AG10803 (cell line): ENCODE results near the gene INPP5A.

Experiments used
- DNase-seq: peaks from one replicate; pipeline ENCODE4 v3.0.0; 2010; ENCODE audit warnings: low read depth
- H3K4me3 ChIP-seq: 2 replicates; pipeline ENCODE4 v1.5.1; 2011; ENCODE audit warnings: mild to moderate bottlenecking, low read length, control low read depth
- TF ChIP-seq, protein P1 (sequence below): conservative IDR thresholded peaks from 2 replicates; pipeline ENCODE4 v1.5.1; 2011; ENCODE audit warnings: mild to moderate bottlenecking, low read length, control low read depth, inconsistent platforms

Gene INPP5A

DNA sequence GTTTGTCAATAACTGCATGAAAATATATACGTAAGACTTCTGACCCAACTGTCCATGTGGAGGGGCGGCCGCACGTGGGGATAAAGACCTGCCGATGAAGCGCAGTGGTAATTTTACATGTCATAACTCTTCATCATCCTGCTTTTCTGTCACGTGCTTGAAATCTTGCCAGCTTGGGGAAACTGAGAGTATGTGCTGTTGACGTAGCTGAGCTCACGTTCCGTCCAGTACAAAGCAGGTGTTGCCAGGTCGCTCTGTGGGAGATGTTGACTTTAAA is 105.1 kb downstream of the INPP5A start:
- TF ChIP-seq, protein P1, sequence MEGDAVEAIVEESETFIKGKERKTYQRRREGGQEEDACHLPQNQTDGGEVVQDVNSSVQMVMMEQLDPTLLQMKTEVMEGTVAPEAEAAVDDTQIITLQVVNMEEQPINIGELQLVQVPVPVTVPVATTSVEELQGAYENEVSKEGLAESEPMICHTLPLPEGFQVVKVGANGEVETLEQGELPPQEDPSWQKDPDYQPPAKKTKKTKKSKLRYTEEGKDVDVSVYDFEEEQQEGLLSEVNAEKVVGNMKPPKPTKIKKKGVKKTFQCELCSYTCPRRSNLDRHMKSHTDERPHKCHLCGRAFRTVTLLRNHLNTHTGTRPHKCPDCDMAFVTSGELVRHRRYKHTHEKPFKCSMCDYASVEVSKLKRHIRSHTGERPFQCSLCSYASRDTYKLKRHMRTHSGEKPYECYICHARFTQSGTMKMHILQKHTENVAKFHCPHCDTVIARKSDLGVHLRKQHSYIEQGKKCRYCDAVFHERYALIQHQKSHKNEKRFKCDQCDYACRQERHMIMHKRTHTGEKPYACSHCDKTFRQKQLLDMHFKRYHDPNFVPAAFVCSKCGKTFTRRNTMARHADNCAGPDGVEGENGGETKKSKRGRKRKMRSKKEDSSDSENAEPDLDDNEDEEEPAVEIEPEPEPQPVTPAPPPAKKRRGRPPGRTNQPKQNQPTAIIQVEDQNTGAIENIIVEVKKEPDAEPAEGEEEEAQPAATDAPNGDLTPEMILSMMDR: no peak
- no peak overlapping the region for H3K4me3 ChIP-seq
- no peak for DNase-seq

DNA sequence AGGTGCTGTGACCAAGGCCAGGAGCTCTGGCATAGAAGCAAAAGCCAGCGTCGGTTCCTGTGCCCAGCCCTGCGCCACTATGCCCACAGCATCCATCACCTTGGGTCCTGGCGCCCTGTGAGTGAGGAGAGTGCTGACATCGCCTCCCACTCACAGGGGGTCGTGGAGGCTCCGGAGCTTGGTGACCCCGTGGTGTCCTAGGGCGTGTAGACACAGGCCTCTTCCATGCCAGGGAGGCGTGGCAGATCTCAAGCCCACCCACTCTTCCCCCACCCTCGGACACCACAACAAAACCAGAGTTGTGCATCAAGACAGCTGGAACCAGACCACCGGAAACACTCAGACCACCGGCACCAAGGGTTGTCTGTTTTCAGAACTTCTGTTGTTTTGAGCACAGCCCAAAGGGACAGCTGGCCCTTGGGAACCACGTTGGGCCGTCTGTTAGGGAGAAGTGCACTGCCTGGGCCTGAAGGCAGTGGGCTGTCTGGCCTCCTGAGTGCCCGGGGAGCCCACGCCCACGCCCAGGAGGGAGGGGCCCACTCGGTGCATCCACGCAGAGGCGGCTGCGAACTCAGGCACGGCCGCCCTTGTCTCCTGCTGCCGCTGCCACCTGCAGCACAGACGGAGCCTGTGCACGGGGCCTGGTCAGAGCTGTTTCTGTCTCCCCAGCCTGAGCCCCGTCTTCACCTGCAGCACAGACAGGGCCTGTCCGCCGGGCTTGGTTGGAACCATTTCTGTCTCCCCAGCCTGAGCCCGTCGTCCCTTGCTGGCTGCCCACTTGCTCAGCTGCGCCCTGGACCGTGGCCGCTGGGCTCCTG is 106.3 kb downstream of the INPP5A start:
- TF ChIP-seq, protein P1: no peak
- DNase-seq: no peak
- H3K4me3 ChIP-seq: no peak overlapping the region

DNA sequence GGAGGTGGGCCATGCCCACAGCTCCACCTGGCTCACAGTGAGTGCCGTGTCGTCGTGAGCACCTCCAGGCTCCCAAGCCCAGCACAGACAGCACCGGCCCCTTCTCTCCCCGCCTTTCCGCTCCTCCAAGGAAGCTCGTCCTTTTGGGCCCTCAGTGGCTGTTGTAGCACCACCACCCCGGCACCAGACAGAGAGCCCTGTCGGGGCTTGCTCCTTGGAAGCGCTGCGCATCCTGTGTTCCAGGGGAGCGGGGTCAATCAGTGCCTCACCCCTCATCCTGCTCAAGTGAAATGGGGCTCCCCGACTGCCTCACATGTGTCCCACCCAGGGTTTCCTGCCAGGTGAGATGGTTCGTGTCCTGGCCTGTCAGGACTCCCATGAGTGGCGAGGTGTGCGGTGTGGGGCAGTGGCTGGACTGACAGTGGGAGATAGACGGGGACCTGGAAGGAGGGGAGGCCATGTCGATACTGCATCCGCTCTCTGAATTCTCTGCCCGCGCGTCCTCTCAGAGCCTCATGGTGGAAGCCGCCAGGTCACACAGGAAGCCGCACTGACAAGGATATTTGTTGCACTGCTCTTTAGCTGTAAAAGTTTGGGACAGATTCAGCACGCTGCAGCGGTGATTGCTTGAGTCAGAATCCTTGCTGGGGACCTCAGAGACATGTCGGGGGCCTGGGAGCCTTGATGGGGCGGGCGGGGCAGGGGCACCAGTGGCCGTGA is 107.1 kb downstream of the INPP5A start:
- TF ChIP-seq, protein P1: no peak

DNA sequence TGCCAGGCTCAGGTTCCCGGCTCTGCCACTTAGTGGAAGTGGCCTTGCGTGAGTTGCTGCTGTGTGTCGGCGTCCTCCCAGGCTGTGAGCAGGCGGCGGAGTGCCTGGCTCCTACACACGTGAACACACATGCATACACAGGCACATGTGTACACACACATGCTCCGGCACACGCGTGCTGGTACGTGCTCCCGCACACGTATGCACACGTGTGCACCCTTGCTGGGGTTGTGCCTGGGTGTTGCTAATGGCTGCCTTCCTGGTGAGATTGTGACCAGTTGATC is 107.6 kb downstream of the INPP5A start:
- DNase-seq: no peak
- no peak overlapping the region for H3K4me3 ChIP-seq
- TF ChIP-seq, protein P1: no peak

More for the DNA sequence above, 107.1 kb downstream of the INPP5A start:
- DNase-seq: no peak
- H3K4me3 ChIP-seq: no peak overlapping the region

DNA sequence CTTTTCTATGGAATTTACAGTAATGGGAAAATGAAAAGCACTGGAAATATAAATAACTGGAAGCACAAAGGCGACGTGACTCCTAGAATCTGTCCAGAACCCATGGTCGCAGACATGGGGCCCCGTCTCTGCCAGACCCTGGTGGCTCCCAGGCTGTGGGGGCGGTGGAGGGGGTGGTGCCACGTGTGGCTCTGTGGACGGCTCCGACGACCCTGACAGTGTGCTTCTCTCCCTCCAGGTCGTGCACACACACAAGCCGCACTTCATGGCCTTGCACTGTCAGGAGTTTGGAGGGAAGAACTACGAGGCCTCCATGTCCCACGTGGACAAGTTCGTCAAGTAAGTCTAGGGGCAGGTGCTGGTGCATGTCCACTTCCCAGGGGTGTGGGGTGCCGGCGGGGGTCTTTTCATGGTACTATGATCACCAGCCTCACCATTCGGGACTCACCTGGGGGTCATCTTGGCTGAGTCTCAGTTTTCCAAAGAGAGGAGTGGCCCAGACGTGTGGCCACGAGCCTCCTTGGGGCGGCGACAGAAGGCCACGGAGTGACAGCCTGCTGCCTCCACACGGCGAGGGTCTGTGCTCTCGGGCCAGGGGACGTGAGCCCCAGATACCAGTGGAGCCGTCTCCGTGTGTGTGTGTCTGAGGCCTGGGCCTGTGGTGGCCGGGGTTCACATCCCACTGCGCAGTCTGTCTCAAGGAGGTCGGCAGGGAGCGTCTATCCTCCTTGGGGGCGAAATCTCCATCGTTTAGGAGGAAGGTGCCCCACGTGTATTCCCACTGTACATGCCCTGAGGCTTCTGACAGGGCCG is 108.2 kb downstream of the INPP5A start:
- TF ChIP-seq, protein P1: no peak
- no peak for DNase-seq

DNA sequence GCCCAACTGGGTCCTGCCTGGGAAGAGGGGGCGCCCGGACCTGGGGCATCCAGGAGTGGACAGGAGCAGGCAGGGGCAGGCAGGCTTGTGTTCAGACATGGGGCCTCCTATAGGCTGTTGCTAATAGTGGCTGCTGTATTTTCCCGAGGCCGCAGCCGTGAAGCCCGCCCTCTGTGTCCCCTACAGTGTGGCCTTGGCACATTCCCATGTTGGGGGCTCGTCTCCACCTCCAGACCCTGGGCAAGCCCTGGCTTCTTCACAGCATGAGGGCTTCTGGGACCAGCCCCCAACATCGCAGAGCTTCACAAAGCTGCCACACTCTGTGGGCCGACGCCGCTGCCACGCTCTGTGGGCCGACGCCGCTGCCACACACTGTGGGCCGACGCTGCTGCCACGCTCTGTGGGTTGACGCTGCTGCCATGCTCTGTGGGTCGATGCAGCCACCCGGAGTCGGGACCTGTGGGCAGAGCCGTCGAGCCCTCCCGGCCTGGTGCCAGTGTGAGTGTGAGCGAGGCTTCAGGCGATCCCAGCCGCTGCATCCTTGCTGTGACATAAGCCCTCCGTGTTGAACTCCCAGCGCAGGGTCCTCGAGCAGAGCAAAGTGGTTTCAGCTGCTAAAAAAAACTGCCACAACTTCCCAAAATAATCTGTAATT is 109.0 kb downstream of the INPP5A start:
- no peak for DNase-seq
- TF ChIP-seq, protein P1: no peak
- no peak overlapping the region for H3K4me3 ChIP-seq

More for the DNA sequence above, 108.2 kb downstream of the INPP5A start:
- no peak overlapping the region for H3K4me3 ChIP-seq
